Activated CD8-positive, alpha-beta memory T cell treated with anti-CD3 and anti-CD28 coated beads, Interleukin-2, amount 10 ng/mL, durations not matched to agents 7 days and 5 days (primary cell): ENCODE measurements around the gene HDHD3. TPM values are rescaled to one million over a fixed set of nuclear protein-coding genes. Genes with fewer than 3 reads are reported as not detected.
"Not testable (repeated sequence)": the region's sequence is repeated elsewhere in the genome, so short reads cannot be mapped to it uniquely, and the experiment has no call there.

Experiments
- ATAC-seq: fragments of 150-1000 bp; cut with Tn5 transposase; one replicate; pipeline ENCODE4 v1.10.0; 2021; ENCODE audit warnings: moderate library complexity
- CTCF ChIA-PET: fragments of 350-600 bp; sonication (Branson Sonifier 250); formaldehyde crosslinking; loops from one replicate; lab custom pipeline; 2021; ENCODE audit warnings: antibody characterized with exemption; lab: Charles Lee
- DNase-seq: peaks from one replicate; pipeline ENCODE4 v3.0.0-alpha.2; 2020
- H3K27ac Mint-ChIP-seq: one replicate; pipeline ENCODE4 v1.8.0; 2021; ENCODE audit warnings: mild to moderate bottlenecking, mixed read lengths
- H3K27me3 Mint-ChIP-seq: one replicate; pipeline ENCODE4 v1.8.0; 2021; ENCODE audit warnings: mixed read lengths
- H3K36me3 Mint-ChIP-seq: one replicate; pipeline ENCODE4 v1.8.0; 2021; ENCODE audit warnings: mild to moderate bottlenecking, mixed read lengths
- H3K4me1 Mint-ChIP-seq: one replicate; pipeline ENCODE4 v1.8.0; 2021; ENCODE audit warnings: mixed read lengths
- H3K4me3 Mint-ChIP-seq: one replicate; pipeline ENCODE4 v1.8.0; 2021; ENCODE audit warnings: mild to moderate bottlenecking, moderate library complexity, mixed read lengths
- H3K9me3 Mint-ChIP-seq: one replicate; pipeline ENCODE4 v1.8.0; 2022; ENCODE audit warnings: low read depth, mixed read lengths
- total RNA-seq, 2 experiments: library from RNA; stranded (reverse); gene quantifications; one replicate each; pipeline ENCODE4 v1.2.3, GENCODE V29; 2021

The HDHD3 gene
- total RNA-seq, 2 experiments from 2014 or later = 15.8 to 16.4 TPM

DNA sequence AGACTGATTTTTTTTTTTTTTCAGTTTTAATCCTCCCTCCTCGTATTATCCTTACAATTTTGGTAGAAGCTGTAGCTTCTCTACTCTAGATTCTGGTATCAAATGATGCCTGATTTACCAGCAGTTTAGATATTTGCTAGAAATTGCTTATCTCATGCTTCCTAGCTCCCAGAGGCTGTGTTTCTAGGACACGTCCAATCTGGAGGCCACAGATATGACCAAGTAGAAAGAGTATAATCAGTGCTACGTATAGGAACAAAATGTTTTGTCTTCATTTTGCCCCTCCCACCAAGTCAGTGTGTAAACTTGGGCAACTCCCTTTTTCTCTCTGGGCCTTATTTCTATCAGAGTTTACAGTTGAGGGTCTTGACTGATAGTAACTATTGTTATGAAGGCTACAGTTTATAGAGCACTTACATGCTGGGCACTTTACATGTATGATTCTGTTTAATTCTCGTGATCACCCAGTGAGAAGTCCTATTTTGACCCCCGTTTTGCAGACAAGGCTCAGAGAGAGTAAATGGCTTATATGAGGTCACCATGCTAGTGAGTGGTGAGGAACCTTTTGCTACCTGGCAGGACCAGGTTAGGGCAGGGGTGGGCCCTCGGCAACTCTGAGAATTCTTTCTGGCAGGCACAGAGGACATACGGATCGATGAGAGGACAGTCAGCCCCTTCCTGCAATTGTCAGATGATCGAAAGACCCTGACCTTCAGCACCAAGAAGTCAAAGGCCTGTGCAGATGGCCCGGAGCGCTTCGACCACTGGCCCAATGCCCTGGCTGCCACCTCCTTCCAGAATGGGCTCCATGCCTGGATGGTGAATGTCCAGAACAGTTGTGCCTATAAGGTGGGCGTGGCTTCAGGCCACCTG lies 7.6 kb downstream of the HDHD3 start:
- no peaks in the 10 kb centered on the region for H3K9me3 Mint-ChIP-seq
- CTCF ChIA-PET = no interaction called here

DNA sequence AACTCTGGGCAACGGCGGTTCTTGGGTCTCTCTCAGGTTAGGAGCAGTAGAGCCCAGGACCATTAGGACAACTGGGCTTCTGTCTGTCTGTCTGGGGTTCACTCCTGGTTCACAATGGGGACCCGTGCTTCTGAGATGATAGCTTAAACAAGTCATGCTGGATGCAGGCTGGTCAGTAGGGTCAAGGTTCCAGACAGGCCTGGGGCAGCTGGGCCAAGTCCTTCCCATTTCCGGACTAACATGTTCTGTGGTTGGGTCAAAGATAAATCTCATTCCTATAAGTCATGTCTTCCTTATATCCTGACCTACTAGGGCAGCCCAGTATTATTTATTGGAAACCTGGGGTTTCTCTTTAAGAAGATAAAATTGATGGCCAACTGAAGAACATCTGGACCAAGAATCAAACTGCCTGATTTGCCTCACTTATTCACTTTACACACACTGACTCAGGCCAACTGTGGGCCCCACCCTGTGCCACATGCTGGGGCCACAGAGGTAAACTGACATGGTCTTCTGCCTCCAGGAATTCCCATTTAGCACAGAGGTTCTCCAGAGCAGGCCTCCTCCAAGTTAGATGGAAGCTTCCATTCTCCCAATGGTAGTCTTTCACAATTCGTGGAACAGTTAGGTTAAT lies 8.3 kb downstream of the HDHD3 start:
- CTCF ChIA-PET = no interaction called here
- ATAC-seq = no peak

More for the DNA sequence above, 7.6 kb downstream of the HDHD3 start:
- peaks cover 1% of the 10 kb centered on the region for H3K36me3 Mint-ChIP-seq
- no peak for ATAC-seq
- DNase-seq = no peak
- H3K4me3 Mint-ChIP-seq = no peak overlapping the region
- no peaks in the 10 kb centered on the region for H3K4me1 Mint-ChIP-seq
- no peaks in the 10 kb centered on the region for H3K27me3 Mint-ChIP-seq
- no peak overlapping the region for H3K27ac Mint-ChIP-seq

DNA sequence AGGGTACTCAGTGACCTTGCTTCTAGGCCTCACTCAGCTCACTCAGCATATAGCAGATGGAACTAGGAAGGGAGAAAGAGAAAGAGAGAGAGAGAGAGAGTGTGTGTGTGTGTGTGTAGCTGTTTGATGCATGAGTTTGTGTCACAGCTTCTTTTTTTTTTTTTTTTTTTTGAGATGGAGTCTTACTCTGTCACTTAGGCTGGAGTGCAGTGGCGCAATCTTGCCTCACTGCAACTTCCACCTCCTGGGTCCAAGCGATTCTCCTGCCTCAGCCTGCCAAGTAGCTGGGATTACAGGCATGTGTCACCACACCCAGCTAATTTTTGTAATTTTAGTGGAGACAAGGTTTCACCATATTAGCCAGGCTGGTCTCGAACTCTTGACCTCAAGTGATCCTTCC lies 11.1 kb downstream of the HDHD3 start:
- not testable (repeated sequence) for DNase-seq, H3K27me3 Mint-ChIP-seq, H3K27ac Mint-ChIP-seq, H3K4me1 Mint-ChIP-seq, H3K36me3 Mint-ChIP-seq, H3K4me3 Mint-ChIP-seq, ATAC-seq, H3K9me3 Mint-ChIP-seq
- CTCF ChIA-PET = interaction anchor here (0.7 to 1.3 kb wide), 4 partner anchors 14 to 597 kb away, joined by 3 to 4 read pairs (median 3); partner anchors contain the start of gene ALAD

More for the DNA sequence above, 8.3 kb downstream of the HDHD3 start:
- no peak for DNase-seq
- H3K4me3 Mint-ChIP-seq = no peak overlapping the region
- H3K4me1 Mint-ChIP-seq = no peaks in the 10 kb centered on the region
- H3K9me3 Mint-ChIP-seq = no peaks in the 10 kb centered on the region
- no peaks in the 10 kb centered on the region for H3K27me3 Mint-ChIP-seq
- no peak overlapping the region for H3K27ac Mint-ChIP-seq
- H3K36me3 Mint-ChIP-seq = peaks cover 1% of the 10 kb centered on the region

DNA sequence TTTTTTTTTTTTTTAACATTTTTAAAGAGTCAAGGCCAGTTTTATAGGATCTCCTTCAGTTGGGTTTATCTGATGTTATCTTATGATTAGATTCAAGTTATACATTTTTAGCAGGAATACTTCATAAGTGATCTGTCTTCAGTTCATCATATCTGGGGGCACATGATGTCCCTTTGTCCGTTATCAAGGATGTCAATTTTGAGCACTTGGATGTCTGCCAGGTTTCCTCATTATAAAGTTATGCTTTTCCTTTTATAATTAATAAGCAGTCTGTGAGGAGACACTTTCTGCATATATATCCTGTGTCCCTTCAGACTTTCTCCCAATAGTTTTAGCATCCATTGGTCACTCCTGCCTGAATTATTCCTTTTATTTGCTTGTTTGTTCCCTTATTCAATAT lies 11.8 kb downstream of the HDHD3 start:
- no peak for DNase-seq
- no peaks in the 10 kb centered on the region for H3K27me3 Mint-ChIP-seq
- ATAC-seq = no peak
- CTCF ChIA-PET = interaction anchor here (0.7 to 1.3 kb wide), 5 partner anchors 9 to 172 kb away, joined by 3 to 4 read pairs (median 3); partner anchors contain the start of genes ALAD and HDHD3
- H3K36me3 Mint-ChIP-seq = peaks cover 2% of the 10 kb centered on the region
- H3K4me1 Mint-ChIP-seq = no peaks in the 10 kb centered on the region
- no peaks in the 10 kb centered on the region for H3K9me3 Mint-ChIP-seq
- no peak overlapping the region for H3K4me3 Mint-ChIP-seq
- H3K27ac Mint-ChIP-seq = no peak overlapping the region

DNA sequence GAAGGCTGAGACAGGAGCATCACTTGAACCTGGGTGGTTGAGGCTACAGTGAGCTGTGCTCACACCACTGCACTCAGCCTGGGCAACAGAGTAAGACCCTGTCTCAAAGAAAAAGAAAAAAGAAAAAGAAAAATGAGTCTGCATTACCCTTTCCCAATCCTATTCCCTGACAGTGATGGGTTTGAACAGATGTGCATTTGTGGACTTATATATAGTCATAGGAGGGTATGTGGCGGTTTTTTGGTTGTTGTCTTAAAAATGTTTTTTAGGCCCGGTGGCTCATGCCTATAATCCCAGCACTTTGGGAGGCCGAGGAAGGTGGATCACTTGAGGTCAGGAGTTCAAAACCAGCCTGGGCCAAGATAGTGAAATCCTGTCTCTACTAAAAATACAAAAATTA lies 13.4 kb downstream of the HDHD3 start:
- CTCF ChIA-PET = no interaction called here
- no peak for DNase-seq
- no peak for ATAC-seq
- no peak overlapping the region for H3K27ac Mint-ChIP-seq
- no peaks in the 10 kb centered on the region for H3K4me1 Mint-ChIP-seq
- no peaks in the 10 kb centered on the region for H3K9me3 Mint-ChIP-seq
- no peaks in the 10 kb centered on the region for H3K27me3 Mint-ChIP-seq
- H3K36me3 Mint-ChIP-seq = peaks cover 2% of the 10 kb centered on the region
- H3K4me3 Mint-ChIP-seq = no peak overlapping the region

DNA sequence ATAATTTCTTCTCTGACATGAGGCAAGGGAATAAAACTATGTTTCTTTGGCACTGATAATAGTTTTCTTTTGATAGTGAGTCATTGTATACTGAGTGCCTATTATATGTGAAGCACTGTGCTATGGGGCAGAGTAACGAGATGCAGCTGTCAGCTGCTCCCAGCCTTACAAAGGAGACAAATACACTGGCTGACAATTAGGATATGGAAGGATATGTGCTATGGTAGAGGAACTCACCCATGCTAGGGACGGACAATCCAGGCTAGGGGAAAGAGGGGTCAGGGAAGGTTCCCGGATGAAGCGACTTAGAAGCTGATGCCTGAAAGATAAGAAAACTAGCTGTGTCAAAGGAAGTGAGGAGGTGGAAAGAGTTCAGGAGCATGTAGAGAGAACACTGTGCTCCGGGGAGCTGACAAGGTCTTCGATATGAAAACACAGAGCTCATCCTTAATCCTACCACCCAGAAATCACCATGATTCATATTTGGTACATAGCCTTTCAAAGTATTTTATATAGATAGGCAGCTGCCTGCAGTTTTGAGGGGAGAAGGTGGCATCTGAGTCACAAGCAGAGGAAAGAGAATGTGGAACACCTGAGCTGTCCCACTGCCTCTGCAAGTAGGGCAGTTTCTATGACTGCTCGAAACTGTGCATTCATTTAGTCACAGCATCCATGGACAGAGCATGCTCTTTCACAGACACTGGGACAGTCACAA lies 15.3 kb downstream of the HDHD3 start:
- DNase-seq = no peak

DNA sequence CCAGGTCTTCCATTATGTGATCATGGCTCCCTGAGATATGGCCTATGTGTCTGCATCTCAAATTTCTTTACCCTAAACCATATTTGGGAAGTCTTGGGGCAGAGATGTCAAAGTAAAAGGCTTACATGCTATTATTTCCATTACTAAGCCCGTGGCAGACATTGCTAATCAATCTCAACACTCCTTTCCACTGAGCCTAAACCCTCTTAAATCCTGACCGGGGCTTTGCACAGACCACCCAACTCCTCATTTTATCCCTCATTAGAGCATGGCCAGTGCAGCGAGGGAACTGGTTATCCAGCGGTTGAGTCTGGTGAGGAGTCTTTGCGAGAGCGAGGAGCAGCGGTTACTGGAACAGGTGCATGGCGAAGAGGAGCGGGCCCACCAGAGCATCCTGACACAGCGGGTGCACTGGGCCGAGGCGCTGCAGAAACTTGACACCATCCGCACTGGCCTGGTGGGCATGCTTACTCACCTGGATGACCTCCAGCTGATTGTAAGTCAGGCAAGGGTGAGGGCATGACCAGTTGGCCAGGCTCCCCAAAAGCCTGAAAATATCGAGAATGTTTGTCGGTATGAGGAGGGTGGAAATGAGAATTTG lies 16.4 kb downstream of the HDHD3 start:
- DNase-seq = no peak
- no peaks in the 10 kb centered on the region for H3K4me1 Mint-ChIP-seq
- CTCF ChIA-PET = no interaction called here
- H3K4me3 Mint-ChIP-seq = no peak overlapping the region
- no peaks in the 10 kb centered on the region for H3K9me3 Mint-ChIP-seq
- no peak for ATAC-seq
- peaks cover 4% of the 10 kb centered on the region for H3K36me3 Mint-ChIP-seq
- no peak overlapping the region for H3K27ac Mint-ChIP-seq
- peaks cover 2% of the 10 kb centered on the region for H3K27me3 Mint-ChIP-seq

More for the DNA sequence above, 15.3 kb downstream of the HDHD3 start:
- Mint-ChIP-seq H3K4me1 (no peaks in the 10 kb centered on the region), H3K27me3 (peaks cover 2% of the 10 kb centered on the region), H3K4me3 (no peak overlapping the region), H3K9me3 (no peaks in the 10 kb centered on the region), H3K27ac (no peak overlapping the region), H3K36me3 (peaks cover 2% of the 10 kb centered on the region)
- CTCF ChIA-PET = interaction anchor here (1.3 kb wide), 1 partner anchor 11 kb away, joined by 4 read pairs; no protein-coding TSS in a partner anchor
- no peak for ATAC-seq

DNA sequence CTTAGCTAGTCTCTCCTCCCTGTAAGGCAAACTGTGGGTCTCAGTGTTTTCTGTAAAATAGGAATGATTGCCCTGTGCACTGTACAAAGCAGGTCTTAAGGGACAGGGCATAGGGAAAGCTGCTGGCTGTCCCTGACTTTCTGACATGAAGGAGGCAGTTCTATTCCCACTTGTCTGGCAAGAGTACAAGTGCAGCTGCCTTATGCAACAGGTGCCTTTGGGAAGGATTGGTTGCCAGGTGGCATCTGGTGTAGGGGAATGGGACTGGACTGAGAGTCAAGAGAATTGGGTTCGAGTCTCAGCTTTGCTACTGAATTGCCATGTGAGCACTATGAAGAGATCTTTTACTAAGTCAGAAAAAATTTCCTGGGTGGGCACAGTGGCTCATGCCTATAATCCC lies 17.4 kb downstream of the HDHD3 start:
- Mint-ChIP-seq H3K27me3 (peaks cover 2% of the 10 kb centered on the region), H3K27ac (no peak overlapping the region), H3K36me3 (peaks cover 4% of the 10 kb centered on the region), H3K4me3 (no peak overlapping the region), H3K9me3 (no peaks in the 10 kb centered on the region), H3K4me1 (no peaks in the 10 kb centered on the region)
- CTCF ChIA-PET = interaction anchor here (0.7 kb wide), 1 partner anchor 217 kb away, joined by 3 read pairs; no protein-coding TSS in a partner anchor
- DNase-seq = no peak
- no peak for ATAC-seq

DNA sequence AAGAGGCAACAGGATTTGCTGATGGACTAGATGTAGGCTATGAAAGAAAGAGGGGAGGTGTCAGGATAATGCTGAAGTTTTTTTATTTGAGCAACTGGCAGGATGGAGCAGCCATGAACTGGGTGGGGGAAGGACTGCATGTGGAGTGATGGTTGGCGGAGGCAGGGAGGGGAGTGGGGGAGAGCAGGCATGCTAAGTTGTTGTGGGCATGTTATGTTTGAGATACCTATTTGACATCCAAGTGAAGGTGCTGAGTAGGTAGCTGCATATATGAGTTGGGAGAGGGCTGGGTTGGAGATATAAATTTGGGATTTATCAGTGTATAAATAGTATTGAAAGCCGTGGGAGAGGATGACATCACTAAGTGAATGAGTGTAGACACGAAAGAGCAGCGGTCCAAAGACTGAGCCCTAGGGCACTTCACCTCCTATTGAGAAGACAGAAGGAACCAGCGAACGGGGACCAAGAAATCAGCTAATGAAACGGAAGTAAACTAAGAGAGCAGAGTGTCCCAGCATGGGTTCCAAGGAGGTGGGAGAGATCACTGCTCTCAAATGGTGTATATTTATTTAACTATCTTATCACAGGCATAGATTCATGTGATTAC lies 20.0 kb downstream of the HDHD3 start:
- Mint-ChIP-seq H3K27ac (no peak overlapping the region), H3K27me3 (peaks cover 4% of the 10 kb centered on the region), H3K4me3 (no peak overlapping the region), H3K4me1 (peaks cover 7% of the 10 kb centered on the region), H3K9me3 (no peaks in the 10 kb centered on the region), H3K36me3 (peaks cover 8% of the 10 kb centered on the region)
- ATAC-seq (no peak), DNase-seq (no peak)
- CTCF ChIA-PET = no interaction called here

DNA sequence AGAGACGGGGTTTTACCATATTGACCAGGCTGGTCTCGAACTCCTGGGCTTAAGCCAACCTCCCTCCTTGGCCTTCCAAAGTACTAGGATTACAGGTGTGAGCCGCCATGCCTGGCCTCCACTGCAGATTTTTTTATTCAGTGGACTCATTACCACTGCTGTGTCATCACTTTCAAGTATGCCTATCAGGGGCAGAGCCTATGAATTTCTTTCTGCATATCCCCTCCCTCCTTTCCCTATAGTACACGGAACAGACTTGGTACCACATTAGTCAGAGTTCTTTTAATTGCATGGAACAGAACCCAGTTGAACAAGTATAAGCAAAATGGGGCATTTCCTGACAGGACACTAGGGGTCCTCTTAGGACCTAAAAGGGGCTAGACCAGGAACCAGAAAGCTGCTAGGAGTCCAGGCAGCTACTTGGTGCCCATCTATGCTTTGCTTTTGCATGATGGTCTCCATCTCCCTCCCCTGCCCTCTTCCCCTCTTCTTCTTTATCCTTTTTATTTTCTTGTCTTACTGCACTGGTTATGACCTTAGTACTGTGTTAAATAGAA lies 21.7 kb downstream of the HDHD3 start:
- Mint-ChIP-seq H3K27me3 (peaks cover 4% of the 10 kb centered on the region), H3K4me3 (no peak overlapping the region), H3K36me3 (peaks cover 6% of the 10 kb centered on the region), H3K4me1 (peaks cover 21% of the 10 kb centered on the region), H3K9me3 (no peaks in the 10 kb centered on the region), H3K27ac (no peak overlapping the region)
- CTCF ChIA-PET = interaction anchor here (0.7 to 1.3 kb wide), 4 partner anchors 9 to 303 kb away, joined by 3 to 4 read pairs (median 3); partner anchors contain the start of genes ALAD and WDR31
- DNase-seq = no peak
- ATAC-seq = no peak

DNA sequence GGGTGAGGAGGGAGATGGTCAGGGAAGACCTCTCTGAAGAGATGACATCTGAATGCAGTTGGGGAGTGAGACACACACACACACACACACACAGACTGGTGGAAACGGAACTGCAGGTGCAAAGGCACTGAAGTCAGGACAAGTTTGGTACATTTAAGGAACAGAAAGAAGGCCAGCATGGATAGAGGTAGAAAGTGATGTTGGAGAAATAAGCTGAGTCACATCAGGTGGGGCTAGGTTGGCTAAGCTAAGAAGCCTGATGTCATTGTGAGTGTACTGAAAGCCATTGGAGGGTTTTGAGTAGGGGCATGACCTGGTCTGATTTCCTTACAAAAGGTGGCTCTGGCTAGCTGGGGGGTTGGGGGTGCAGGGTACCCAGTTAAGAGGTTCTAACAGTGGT lies 24.4 kb downstream of the HDHD3 start:
- no peak for ATAC-seq
- Mint-ChIP-seq H3K4me3 (no peak overlapping the region), H3K36me3 (peaks cover 6% of the 10 kb centered on the region), H3K4me1 (peaks cover 36% of the 10 kb centered on the region), H3K9me3 (no peaks in the 10 kb centered on the region), H3K27me3 (peaks cover 8% of the 10 kb centered on the region), H3K27ac (no peak overlapping the region)
- CTCF ChIA-PET = interaction anchor here (1.2 to 2.0 kb wide), 2 partner anchors 24 to 55 kb away, joined by 5 to 6 read pairs; partner anchors contain the start of gene HDHD3
- no peak for DNase-seq

DNA sequence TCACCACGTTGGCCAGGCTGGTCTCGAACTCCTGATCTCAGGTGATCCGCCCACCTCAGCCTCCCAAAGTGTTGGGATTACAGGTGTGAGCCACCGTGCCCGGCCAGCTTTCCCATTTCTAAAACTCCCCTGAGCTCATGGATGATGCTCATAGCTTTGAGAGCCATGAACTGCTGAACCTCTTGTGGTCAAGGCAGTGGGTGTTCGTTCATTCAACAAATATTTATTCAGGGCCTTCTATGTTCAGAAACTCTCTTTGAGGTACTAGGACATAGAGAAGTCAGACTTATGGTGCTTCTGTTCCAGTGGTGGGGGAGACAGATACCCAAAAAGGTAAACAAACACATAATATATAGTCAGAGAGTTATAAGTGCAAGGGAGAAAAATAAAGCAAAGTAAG lies 24.8 kb downstream of the HDHD3 start:
- DNase-seq (no peak), ATAC-seq (no peak)
- Mint-ChIP-seq H3K36me3 (peaks cover 6% of the 10 kb centered on the region), H3K27me3 (peaks cover 8% of the 10 kb centered on the region), H3K27ac (no peak overlapping the region), H3K9me3 (no peaks in the 10 kb centered on the region), H3K4me3 (no peak overlapping the region), H3K4me1 (peaks cover 40% of the 10 kb centered on the region)
- CTCF ChIA-PET = interaction anchor here (1.2 to 4.6 kb wide), 4 partner anchors 13 to 56 kb away, joined by 4 to 39 read pairs (median 6); partner anchors contain the start of genes HDHD3 and WDR31
